HL-60 (cell line): ENCODE results near the gene NUDT6.
"Not testable (repeated sequence)": the region's sequence is repeated elsewhere in the genome, so short reads cannot be mapped to it uniquely, and the experiment has no call there.

Experiments
- DNase-seq, 2 experiments: peaks; one replicate each; pipeline ENCODE4 v3.0.0-alpha.2; 2010 to 2020; ENCODE audit warnings: low read depth in 1 of 2, low spot score in 1 of 2
- H3K27ac ChIP-seq: fragments of 250-450 bp; sonication (Bioruptor Pico); replicated peaks from 2 replicates; pipeline ENCODE4 v1.5.1; 2020; ENCODE audit warnings: mild to moderate bottlenecking, moderate library complexity
- H3K27me3 ChIP-seq: fragments of 250-450 bp; sonication (Bioruptor Pico); 2 replicates; pipeline ENCODE4 v1.5.1; 2021; ENCODE audit warnings: mild to moderate bottlenecking, moderate library complexity; ENCODE audit not compliant: insufficient read depth, poor library complexity, severe bottlenecking
- H3K4me3 ChIP-seq: replicated peaks from 2 replicates; pipeline ENCODE4 v1.5.1; 2011; ENCODE audit warnings: mild to moderate bottlenecking, control low read depth, low read length; ENCODE audit not compliant: insufficient read depth
- GABPA ChIP-seq: IDR thresholded peaks from 2 replicates; pipeline ENCODE4 v1.6.1; 2012; ENCODE audit warnings: low read depth
- POLR2AphosphoS5 ChIP-seq: IDR thresholded peaks from 2 replicates; pipeline ENCODE4 v1.6.1; 2012; ENCODE audit warnings: low read depth
- SPI1 ChIP-seq: IDR thresholded peaks from 2 replicates; pipeline ENCODE4 v1.6.1; 2012; ENCODE audit warnings: low read depth, mild to moderate bottlenecking, borderline replicate concordance
- TF ChIP-seq, protein P1 (sequence below): IDR thresholded peaks from 2 replicates; pipeline ENCODE4 v1.6.1; 2012; ENCODE audit warnings: low read depth; ENCODE audit not compliant: insufficient replicate concordance
- TF ChIP-seq, protein P2 (sequence below): IDR thresholded peaks from one replicate; pipeline ENCODE4 v1.5.1; 2011; ENCODE audit warnings: low read length, control low read depth, inconsistent platforms; ENCODE audit not compliant: insufficient read depth

Gene NUDT6

DNA sequence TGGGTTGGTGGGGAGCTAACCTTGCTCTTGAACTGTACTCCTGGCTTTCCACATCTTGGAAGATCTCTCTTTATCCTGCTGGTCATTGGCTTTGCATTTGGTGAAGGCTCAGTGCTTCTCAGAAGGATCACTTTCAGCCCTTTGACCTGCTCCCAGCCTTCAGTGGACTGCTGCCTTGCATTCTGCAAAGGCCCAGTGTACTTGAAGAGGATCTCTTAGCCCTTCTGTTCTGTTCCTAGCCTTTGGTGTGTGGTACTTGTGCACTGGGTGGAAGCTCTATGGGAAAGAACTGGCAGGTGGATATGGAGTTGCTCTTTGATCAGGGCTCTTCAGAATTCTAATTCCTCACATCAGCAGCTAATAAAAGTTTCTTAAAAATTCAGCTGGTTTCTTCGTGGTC, 49.3 kb downstream of the NUDT6 start:
- no peak overlapping the region for H3K27ac ChIP-seq
- no peaks in the 10 kb centered on the region for H3K27me3 ChIP-seq
- no peak for DNase-seq
- no peak overlapping the region for H3K4me3 ChIP-seq
- no peak for TF ChIP-seq GABPA
- TF ChIP-seq, protein P1, sequence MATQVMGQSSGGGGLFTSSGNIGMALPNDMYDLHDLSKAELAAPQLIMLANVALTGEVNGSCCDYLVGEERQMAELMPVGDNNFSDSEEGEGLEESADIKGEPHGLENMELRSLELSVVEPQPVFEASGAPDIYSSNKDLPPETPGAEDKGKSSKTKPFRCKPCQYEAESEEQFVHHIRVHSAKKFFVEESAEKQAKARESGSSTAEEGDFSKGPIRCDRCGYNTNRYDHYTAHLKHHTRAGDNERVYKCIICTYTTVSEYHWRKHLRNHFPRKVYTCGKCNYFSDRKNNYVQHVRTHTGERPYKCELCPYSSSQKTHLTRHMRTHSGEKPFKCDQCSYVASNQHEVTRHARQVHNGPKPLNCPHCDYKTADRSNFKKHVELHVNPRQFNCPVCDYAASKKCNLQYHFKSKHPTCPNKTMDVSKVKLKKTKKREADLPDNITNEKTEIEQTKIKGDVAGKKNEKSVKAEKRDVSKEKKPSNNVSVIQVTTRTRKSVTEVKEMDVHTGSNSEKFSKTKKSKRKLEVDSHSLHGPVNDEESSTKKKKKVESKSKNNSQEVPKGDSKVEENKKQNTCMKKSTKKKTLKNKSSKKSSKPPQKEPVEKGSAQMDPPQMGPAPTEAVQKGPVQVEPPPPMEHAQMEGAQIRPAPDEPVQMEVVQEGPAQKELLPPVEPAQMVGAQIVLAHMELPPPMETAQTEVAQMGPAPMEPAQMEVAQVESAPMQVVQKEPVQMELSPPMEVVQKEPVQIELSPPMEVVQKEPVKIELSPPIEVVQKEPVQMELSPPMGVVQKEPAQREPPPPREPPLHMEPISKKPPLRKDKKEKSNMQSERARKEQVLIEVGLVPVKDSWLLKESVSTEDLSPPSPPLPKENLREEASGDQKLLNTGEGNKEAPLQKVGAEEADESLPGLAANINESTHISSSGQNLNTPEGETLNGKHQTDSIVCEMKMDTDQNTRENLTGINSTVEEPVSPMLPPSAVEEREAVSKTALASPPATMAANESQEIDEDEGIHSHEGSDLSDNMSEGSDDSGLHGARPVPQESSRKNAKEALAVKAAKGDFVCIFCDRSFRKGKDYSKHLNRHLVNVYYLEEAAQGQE = no peak
- TF ChIP-seq SPI1 = no peak
- TF ChIP-seq POLR2AphosphoS5 = no peak
- TF ChIP-seq, protein P2, sequence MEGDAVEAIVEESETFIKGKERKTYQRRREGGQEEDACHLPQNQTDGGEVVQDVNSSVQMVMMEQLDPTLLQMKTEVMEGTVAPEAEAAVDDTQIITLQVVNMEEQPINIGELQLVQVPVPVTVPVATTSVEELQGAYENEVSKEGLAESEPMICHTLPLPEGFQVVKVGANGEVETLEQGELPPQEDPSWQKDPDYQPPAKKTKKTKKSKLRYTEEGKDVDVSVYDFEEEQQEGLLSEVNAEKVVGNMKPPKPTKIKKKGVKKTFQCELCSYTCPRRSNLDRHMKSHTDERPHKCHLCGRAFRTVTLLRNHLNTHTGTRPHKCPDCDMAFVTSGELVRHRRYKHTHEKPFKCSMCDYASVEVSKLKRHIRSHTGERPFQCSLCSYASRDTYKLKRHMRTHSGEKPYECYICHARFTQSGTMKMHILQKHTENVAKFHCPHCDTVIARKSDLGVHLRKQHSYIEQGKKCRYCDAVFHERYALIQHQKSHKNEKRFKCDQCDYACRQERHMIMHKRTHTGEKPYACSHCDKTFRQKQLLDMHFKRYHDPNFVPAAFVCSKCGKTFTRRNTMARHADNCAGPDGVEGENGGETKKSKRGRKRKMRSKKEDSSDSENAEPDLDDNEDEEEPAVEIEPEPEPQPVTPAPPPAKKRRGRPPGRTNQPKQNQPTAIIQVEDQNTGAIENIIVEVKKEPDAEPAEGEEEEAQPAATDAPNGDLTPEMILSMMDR = no peak

DNA sequence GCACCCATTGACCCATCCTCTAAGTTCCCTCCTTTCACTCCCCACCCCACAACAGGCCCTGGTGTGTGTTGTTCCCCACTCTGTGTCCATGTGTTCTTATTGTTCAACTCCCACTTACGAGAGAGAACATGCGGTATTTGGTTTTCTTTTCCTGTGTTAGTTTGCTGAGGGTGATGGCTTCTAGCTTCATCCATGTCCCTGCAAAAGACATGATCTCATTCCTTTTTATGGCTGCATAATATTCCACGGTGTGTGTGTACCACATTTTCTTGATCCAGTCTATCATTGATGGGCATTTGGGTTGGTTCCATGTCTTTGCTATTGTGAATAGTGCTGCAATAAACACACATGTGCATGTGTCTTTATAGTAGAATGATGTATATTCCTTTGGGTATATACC, 54.2 kb downstream of the NUDT6 start:
- not testable (repeated sequence) for H3K27me3 ChIP-seq, H3K4me3 ChIP-seq, H3K27ac ChIP-seq, DNase-seq

DNA sequence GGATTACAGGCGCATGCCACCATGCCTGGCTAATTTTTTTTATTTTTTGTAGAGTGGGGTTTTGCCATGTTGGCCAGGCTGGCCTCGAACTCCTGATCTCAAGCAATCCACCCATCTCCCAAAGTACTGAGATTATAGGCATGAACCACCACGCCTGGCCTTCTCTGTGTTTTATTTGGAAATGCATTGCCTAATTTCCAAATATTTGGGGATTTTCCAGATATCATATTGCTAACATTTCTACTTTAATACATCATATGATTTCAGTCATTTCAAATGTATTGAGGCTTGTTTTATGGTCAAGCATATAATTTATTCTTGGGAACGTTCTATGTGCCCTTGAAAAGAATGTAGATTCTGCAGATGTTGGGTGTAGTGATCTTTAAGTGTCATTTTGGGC, 57.0 kb downstream of the NUDT6 start:
- no peak overlapping the region for H3K4me3 ChIP-seq
- TF ChIP-seq, protein P1 = no peak
- TF ChIP-seq SPI1 (no peak), POLR2AphosphoS5 (no peak), GABPA (no peak)
- TF ChIP-seq, protein P2 = no peak
- H3K27me3 ChIP-seq = no peaks in the 10 kb centered on the region
- H3K27ac ChIP-seq = no peak overlapping the region
- DNase-seq = no peak

DNA sequence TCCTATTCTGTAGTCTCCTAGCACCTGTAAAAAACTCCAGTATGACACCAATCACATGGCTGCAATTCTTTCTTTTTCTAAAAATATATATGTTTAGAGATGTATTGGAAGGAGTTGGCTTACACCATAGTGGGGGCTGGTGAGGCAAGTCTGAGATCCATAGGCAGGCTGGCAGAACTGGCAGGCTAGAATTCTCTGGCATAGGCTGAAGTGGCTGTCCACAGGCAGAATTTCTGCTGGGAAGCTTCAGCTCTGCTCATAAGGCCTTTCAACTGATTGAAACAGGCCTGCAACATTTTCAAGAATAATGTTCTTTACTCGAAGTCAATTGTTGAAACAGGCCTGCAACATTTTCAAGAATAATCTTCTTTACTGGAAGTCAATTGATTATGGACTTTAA, 58.8 kb downstream of the NUDT6 start:
- TF ChIP-seq SPI1 (no peak), GABPA (no peak), POLR2AphosphoS5 (no peak)
- TF ChIP-seq, protein P1 = no peak
- TF ChIP-seq, protein P2 = no peak
- H3K27ac ChIP-seq = no peak overlapping the region
- DNase-seq = no peak
- no peaks in the 10 kb centered on the region for H3K27me3 ChIP-seq
- H3K4me3 ChIP-seq = no peak overlapping the region
